Thoracic aorta endothelial cell (primary cell): ENCODE data around the gene CCDC92B. TPM values are rescaled to one million over a fixed set of nuclear protein-coding genes. Genes with fewer than 3 reads are reported as not detected.

Experiments
- small RNA-seq: library from RNA; depleted of rRNA; stranded (forward); fragments of <200 nt; gene quantifications from one replicate; pipeline ENCODE3, GENCODE V24; 2012
- total RNA-seq: library from RNA; depleted of rRNA; stranded (reverse); fragments of >200 nt; gene quantifications from 2 replicates; pipeline ENCODE4 v1.2.3, GENCODE V29; 2012

Gene CCDC92B
- total RNA-seq: under 0.01 TPM in 1 of 2 replicates, not detected in the other

DNA sequence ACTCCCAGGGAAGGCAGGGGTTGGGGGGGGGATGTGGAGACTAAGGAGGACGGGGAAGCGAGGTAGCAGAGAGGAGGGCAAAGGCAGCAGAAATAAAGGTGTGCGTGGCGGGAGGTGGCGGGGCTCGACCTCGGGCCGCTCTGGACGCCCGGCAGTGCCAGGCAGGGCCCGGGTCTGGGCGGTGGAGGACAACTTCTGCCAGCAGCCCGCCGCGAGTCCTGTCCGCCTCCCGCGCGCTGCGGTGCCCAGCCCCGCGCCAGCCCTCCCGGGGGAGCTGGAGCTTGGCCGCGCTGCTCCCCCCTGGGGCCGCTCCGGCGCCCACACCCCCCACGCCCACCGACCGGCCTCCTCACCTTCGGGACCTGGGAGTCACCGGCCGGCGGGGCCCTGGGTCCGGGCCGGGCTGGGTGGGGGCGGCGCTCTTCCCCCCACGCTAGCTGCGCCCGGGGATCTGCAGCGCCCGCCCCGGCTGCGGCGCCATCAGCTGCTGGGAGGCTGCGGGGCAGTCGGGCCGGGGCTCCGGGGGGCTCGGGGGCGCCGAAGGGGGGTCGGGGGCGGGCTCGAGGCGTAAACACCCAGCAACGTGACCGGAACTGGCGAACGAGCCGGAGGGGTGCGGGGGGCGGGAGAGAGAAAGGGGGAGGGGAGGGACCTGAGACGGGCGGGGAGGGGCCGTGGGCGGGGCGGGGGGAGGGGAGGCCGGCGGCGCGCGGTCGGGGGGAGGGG lies at the start of gene CCDC92B:
CCDC92B (minus strand) TSS at position 595 of the 726 bp plus-strand sequence. CDS start 14,507 bp downstream, outside the sequence.

DNA sequence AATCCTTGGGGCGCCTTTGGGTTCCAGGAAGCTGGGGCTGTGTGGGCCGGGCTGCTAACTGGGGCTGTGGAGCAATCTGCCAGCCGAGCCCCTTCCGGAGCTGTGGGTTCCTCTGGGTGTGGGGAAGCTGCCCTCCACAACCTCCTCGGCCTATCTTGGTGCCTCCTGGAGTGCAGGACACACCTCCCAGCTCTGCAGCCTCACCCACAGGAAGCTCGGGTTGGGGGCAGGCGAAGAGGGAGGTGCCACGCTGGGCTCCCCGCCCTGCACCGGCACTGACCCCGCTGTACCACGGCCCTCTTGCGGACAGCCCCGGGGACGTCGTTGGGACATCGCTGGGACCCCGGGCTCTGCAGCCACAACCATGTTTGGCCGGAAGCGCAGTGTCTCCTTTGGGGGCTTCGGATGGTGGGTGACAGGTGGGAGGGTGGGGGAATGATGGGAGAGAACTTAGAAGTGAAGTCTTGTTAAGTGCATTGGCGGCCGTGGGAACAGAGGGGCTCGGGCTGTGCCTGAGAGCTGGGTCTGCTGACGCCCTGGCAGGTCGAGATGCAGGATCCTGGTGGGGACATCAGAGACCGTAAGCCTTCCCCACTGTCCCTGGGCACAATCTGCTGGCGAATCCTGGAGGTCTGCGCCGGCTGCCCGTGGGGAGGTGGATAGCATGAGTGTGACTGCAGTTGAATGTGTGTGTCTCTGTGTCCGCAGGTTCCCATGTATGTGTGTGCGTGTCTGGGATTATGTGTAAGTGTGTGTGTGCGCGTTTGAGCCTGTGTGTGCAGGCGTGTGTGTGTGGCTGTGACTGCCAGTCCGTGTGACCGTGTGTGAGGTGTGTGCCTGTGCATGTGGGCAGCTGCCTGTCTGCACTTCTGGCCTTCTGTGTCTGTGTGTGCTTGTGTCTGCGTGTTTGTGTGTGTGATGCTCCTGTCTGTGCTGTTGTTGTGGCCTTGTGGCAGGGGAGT lies 47.0 kb upstream of the CCDC92B start, which contains the start of gene RAP1GAP2:
RAP1GAP2 (plus strand) TSS at position 275 of the 962 bp plus-strand sequence; CDS start at position 365, 90 bp downstream.

DNA sequence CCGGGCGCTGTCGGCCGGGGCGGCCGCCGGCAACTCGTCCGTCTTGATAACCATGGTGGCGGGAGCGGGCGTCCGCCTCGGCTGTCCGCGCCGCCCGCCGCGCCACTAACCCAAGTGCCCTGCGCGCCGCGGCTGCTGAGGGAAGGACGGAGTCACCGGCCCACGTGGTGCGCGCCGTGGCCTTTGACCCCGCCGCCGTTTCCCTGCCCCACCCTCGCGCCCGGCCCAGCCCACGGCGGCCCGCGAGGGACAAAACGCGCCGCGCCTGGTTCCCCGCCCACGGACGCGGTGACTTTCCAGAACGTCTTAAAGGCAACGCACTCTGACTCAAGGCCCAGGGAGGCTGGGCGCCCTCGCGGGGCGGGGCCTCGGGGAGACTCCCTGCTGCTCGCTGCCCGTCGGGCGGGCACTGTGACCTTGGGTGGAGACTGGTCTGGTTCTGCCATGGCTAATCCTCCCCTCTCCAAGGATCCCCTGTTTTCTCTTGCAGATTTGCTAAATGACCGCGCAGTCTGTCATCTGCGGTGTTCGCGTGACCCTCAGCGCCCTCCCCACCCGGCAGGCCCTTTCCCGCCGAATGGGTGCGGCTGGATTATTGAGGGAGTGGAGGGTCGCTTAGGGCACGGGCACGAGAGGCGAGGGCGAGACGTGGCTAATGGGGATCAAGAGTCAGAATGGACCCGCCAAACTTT lies 37.7 kb downstream of the CCDC92B start, which contains the start of gene CLUH:
CLUH (minus strand) TSS at position 157 of the 692 bp plus-strand sequence; CDS start at position 54, 103 bp downstream.

Small RNA genes within 50 kb of the gene (small RNA-seq; reads per million reads assigned to genes)
- not detected for gene MIR1253
- gene MIR6776: 0.49 reads per million
- not detected for gene RN7SL608P
- not detected for gene hsa-mir-1253

Other genes starting within 250 kb of the CCDC92B start
- gene METTL16, start 237.8 kb downstream of the CCDC92B start, total RNA-seq: 27.7 TPM in 2 replicates
- gene PAFAH1B1, start 156.0 kb downstream of the CCDC92B start, total RNA-seq: 167 and 191 TPM in 2 replicates
- 72.2 and 78.3 TPM in 2 replicates for gene CLUH, start 37.9 kb downstream of the CCDC92B start, total RNA-seq
- 0.29 and 9.0 TPM in 2 replicates for gene RAP1GAP2, start 46.8 kb upstream of the CCDC92B start, total RNA-seq